A673 (cell line): Measurements from ENCODE around the gene COMMD10. TPM values are rescaled to one million over a fixed set of nuclear protein-coding genes. Genes with fewer than 3 reads are reported as not detected.

Experiments used
- BruUV-seq: library from RNA; stranded (reverse); fragments of 400-500 nt; replicated peaks from 2 replicates; lab custom pipeline; 2021; lab: Mats Ljungman, UMichigan
- CTCF ChIA-PET: fragments of 300-600 bp; sonication (Branson Sonifier 250); formaldehyde crosslinking; loops from one replicate; lab custom pipeline; 2022; ENCODE audit warnings: antibody characterized with exemption; lab: Charles Lee
- POLR2A ChIA-PET: fragments of 300-600 bp; sonication (Branson Sonifier 250); formaldehyde crosslinking; loops from one replicate; lab custom pipeline; 2022; ENCODE audit warnings: antibody characterized with exemption; ENCODE audit not compliant: low non-redundant PET; lab: Charles Lee
- DNase-seq: peaks from one replicate; pipeline ENCODE4 v3.0.0-alpha.2; 2015; ENCODE audit warnings: low spot score
- H3K27ac ChIP-seq: fragments of 200-600 bp; sonication (generic); 2 replicates; pipeline ENCODE4 v1.5.1; 2016; ENCODE audit warnings: mixed run types, low read depth, mild to moderate bottlenecking, mixed read lengths, antibody characterized with exemption, low read length; ENCODE audit not compliant: poor library complexity, severe bottlenecking
- H3K27me3 ChIP-seq: fragments of 200-600 bp; sonication (generic); replicated peaks from 2 replicates; pipeline ENCODE4 v1.6.1; 2017; ENCODE audit warnings: mixed run types, low read depth, mild to moderate bottlenecking, mixed read lengths, antibody characterized with exemption, low read length; ENCODE audit not compliant: insufficient read depth, poor library complexity
- H3K36me3 ChIP-seq: fragments of 200-600 bp; sonication (generic); 2 replicates; pipeline ENCODE4 v1.6.1; 2016; ENCODE audit warnings: mixed run types, mild to moderate bottlenecking, mixed read lengths, antibody characterized with exemption, low read length; ENCODE audit not compliant: insufficient read depth, poor library complexity, severe bottlenecking
- H3K4me1 ChIP-seq: fragments of 200-600 bp; sonication (generic); 2 replicates; pipeline ENCODE4 v1.6.1; 2017; ENCODE audit warnings: mixed run types, mild to moderate bottlenecking, mixed read lengths, antibody characterized with exemption, low read length; ENCODE audit not compliant: insufficient read depth, poor library complexity, severe bottlenecking
- H3K4me3 ChIP-seq: fragments of 200-600 bp; sonication (generic); 2 replicates; pipeline ENCODE4 v1.5.1; 2016; ENCODE audit warnings: low read depth, mixed run types, mild to moderate bottlenecking, mixed read lengths, low read length; ENCODE audit not compliant: poor library complexity, severe bottlenecking
- H3K9me3 ChIP-seq: fragments of 200-600 bp; sonication (generic); 2 replicates; pipeline ENCODE4 v1.6.1; 2016; ENCODE audit warnings: mixed run types, low read depth, mild to moderate bottlenecking, mixed read lengths, antibody characterized with exemption, low read length; ENCODE audit not compliant: poor library complexity, severe bottlenecking
- CTCF ChIP-seq: fragments of 300-800, 200-600 bp; sonication (generic); conservative IDR thresholded peaks from 2 replicates; pipeline ENCODE4 v1.5.1; 2017; ENCODE audit warnings: low read depth, mild to moderate bottlenecking, antibody characterized with exemption, low read length, moderate library complexity, mixed read lengths
- EZH2 ChIP-seq: fragments of 200-600 bp; sonication (generic); IDR thresholded peaks from 2 replicates; pipeline ENCODE4 v1.6.1; 2017; ENCODE audit warnings: borderline replicate concordance, low read depth, mild to moderate bottlenecking, mixed read lengths, antibody characterized with exemption, low read length; ENCODE audit not compliant: poor library complexity, severe bottlenecking
- intact Hi-C: fragments of 100-400 bp; cut with micrococcal nuclease; formaldehyde crosslinking; loops from one replicate; pipeline ENCODE4 v1.10.0; 2022; ENCODE audit not compliant: unreplicated experiment
- total RNA-seq: library from RNA; stranded (reverse); gene quantifications from 2 replicates; pipeline ENCODE4 v1.2.3, GENCODE V29; 2021

Gene COMMD10
- total RNA-seq, 1 experiment from 2014 or later: 36.5 TPM

GRCh38 chr5:116301110-116301509 is 216.3 kb downstream of the COMMD10 start:
- TF ChIP-seq EZH2: no peak
- TF ChIP-seq CTCF: no peak
- no peaks in the 10 kb centered on the region for H3K4me1 ChIP-seq
- POLR2A ChIA-PET: no interaction called here
- H3K27ac ChIP-seq: no peak overlapping the region
- intact Hi-C loops: no loop called here
- CTCF ChIA-PET: no interaction called here
- no peak overlapping the region for H3K4me3 ChIP-seq
- no peaks in the 10 kb centered on the region for H3K36me3 ChIP-seq
- H3K27me3 ChIP-seq: no peaks in the 10 kb centered on the region
- DNase-seq: no peak
- no TSS peak for BruUV-seq
- no peaks in the 10 kb centered on the region for H3K9me3 ChIP-seq

GRCh38 chr5:116303340-116303739 is 218.5 kb downstream of the COMMD10 start:
- TF ChIP-seq EZH2 (no peak), CTCF (no peak)
- Histone ChIP-seq H3K27me3 (no peaks in the 10 kb centered on the region), H3K4me1 (no peaks in the 10 kb centered on the region), H3K9me3 (peaks cover 5% of the 10 kb centered on the region), H3K27ac (no peak overlapping the region), H3K36me3 (no peaks in the 10 kb centered on the region), H3K4me3 (no peak overlapping the region)
- ChIA-PET POLR2A (no interaction called here), CTCF (no interaction called here)
- intact Hi-C loops: no loop called here
- no peak for DNase-seq
- BruUV-seq: no TSS peak

- peaks cover 10% of the 10 kb centered on the region for H3K9me3 ChIP-seq
- CTCF ChIA-PET: no interaction called here
- no TSS peak for BruUV-seq
Observed at GRCh38 chr5:116303810-116304209, 219.0 kb downstream of the COMMD10 start.

More at GRCh38 chr5:116303810-116304209, 219.0 kb downstream of the COMMD10 start:
- POLR2A ChIA-PET: no interaction called here
- H3K4me3 ChIP-seq: no peak overlapping the region
- intact Hi-C loops: no loop called here
- TF ChIP-seq EZH2: no peak
- TF ChIP-seq CTCF: no peak
- no peaks in the 10 kb centered on the region for H3K27me3 ChIP-seq
- DNase-seq: no peak
- H3K4me1 ChIP-seq: no peaks in the 10 kb centered on the region
- no peaks in the 10 kb centered on the region for H3K36me3 ChIP-seq
- H3K27ac ChIP-seq: no peak overlapping the region
